Measurements from ENCODE around the gene BCAP31. TPM values are rescaled to one million over a fixed set of nuclear protein-coding genes. Genes with fewer than 3 reads are reported as not detected.
"Not testable (repeated sequence)": the region's sequence is repeated elsewhere in the genome, so short reads cannot be mapped to it uniquely, and the experiment has no call there.

Gene BCAP31
- total RNA-seq, 4 donors from 2014 or later, result 37.6 to 113 (median 74.4) TPM

DNA sequence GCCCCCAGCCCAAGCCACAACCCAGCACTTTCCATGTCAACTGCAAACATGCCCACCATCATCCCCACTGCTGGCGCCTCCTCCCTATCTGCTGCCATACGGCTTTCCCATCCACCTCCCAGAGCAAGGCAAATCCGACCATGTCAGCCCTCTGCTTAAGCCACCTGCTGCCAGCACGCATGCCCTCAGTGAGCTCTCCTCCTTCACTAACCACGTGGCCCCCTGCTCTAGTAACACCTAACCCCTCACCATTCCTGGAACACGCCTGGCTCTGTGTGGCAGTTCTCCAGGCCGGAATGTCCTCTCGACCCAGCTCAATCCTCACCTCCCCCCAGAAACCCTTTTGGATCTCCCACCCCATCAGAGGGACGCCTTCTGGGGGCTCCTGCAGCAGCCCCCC, 17.4 kb downstream of the BCAP31 start:
- DNase-seq, result no peak
- no peak overlapping the region for H3K27ac ChIP-seq
- intact Hi-C loops (cut with DNase I; ENCODE audit: low total_unique reads), result no loop called here
- peaks cover 3 to 30% (median 16%) of the 10 kb centered on the region in 4 donors for H3K4me1 ChIP-seq
- H3K36me3 ChIP-seq, result no peaks in the 10 kb centered on the region
- H3K4me3 ChIP-seq, result no peak overlapping the region
- in situ Hi-C loops (cut with MboI; ENCODE audit: low pct_ligation_motif_present in 1 of 4, low pct_unique_long_range_greater_than_20kb in 1 of 4, low sequenced_read_pairs in 3 of 4), result no loop called here
- no peaks in the 10 kb centered on the region for H3K9me3 ChIP-seq
- 68% methylated on average over 9 of the region's 9 CpGs; no CpG with 5 or more reads in 1 of the 2 donors for WGBS, 2 donors (ENCODE audit: low coverage in 1 of 2)
- H3K27me3 ChIP-seq, result no peaks in the 10 kb centered on the region
- no peak for TF ChIP-seq CTCF (IDR thresholded peaks at IDR 0.05)
- TF ChIP-seq POLR2A (IDR thresholded peaks at IDR 0.05), result no peak
- TF ChIP-seq EP300 (IDR thresholded peaks at IDR 0.05; ENCODE audit: low read depth), result no peak
- no peak for TF ChIP-seq POLR2AphosphoS5 (IDR thresholded peaks at IDR 0.05)

GRCh38 chrX:153705403-153706060, 18.7 kb downstream of the BCAP31 start:
- H3K9me3 ChIP-seq; intact Hi-C loops (cut with DNase I; ENCODE audit: low total_unique reads); DNase-seq; H3K4me3 ChIP-seq; H3K27me3 ChIP-seq; H3K36me3 ChIP-seq; in situ Hi-C loops (cut with MboI; ENCODE audit: low pct_ligation_motif_present in 1 of 4, low pct_unique_long_range_greater_than_20kb in 1 of 4, low sequenced_read_pairs in 3 of 4): not testable (repeated sequence)
- 84% methylated on average over 17 of the region's 18 CpGs; no CpG with 5 or more reads in 1 of the 2 donors for WGBS, 2 donors (ENCODE audit: low coverage in 1 of 2)
- Histone ChIP-seq H3K4me1 (peaks cover 7 to 43% (median 23%) of the 10 kb centered on the region in 4 donors), H3K27ac (peak overlapping the region in 2 of 4 donors; percentile 41 to 64)

- peak overlapping the region in 2 of 4 donors; percentile 41 to 64 for H3K27ac ChIP-seq
Observed at GRCh38 chrX:153704631-153705402, 19.4 kb downstream of the BCAP31 start.

GRCh38 chrX:153704021-153704526, 20.1 kb downstream of the BCAP31 start:
- no peaks in the 10 kb centered on the region for H3K9me3 ChIP-seq
- 84% methylated on average over 18 of the region's 18 CpGs; no CpG with 5 or more reads in 1 of the 2 donors for WGBS, 2 donors (ENCODE audit: low coverage in 1 of 2)
- no peak overlapping the region for H3K4me3 ChIP-seq
- H3K27me3 ChIP-seq, result no peaks in the 10 kb centered on the region
- DNase-seq, result no peak
- in situ Hi-C loops (cut with MboI; ENCODE audit: low pct_ligation_motif_present in 1 of 4, low pct_unique_long_range_greater_than_20kb in 1 of 4, low sequenced_read_pairs in 3 of 4), result no loop called here
- intact Hi-C loops (cut with DNase I; ENCODE audit: low total_unique reads), result no loop called here
- H3K36me3 ChIP-seq, result no peaks in the 10 kb centered on the region
- TF ChIP-seq EP300 (IDR thresholded peaks at IDR 0.05; ENCODE audit: low read depth) (no peak), CTCF (IDR thresholded peaks at IDR 0.05) (no peak), POLR2AphosphoS5 (IDR thresholded peaks at IDR 0.05) (no peak)
- peaks cover 10 to 52% (median 31%) of the 10 kb centered on the region in 4 donors for H3K4me1 ChIP-seq
- H3K27ac ChIP-seq, result peak overlapping the region in 3 of 4 donors; percentile 12 to 72 (median 64)

More at GRCh38 chrX:153704631-153705402, 19.4 kb downstream of the BCAP31 start:
- H3K4me3 ChIP-seq; DNase-seq; intact Hi-C loops (cut with DNase I; ENCODE audit: low total_unique reads); H3K9me3 ChIP-seq; in situ Hi-C loops (cut with MboI; ENCODE audit: low pct_ligation_motif_present in 1 of 4, low pct_unique_long_range_greater_than_20kb in 1 of 4, low sequenced_read_pairs in 3 of 4); H3K36me3 ChIP-seq; H3K27me3 ChIP-seq: not testable (repeated sequence)
- 74% methylated on average over 12 of the region's 12 CpGs; no CpG with 5 or more reads in 1 of the 2 donors for WGBS, 2 donors (ENCODE audit: low coverage in 1 of 2)
- peaks cover 7 to 47% (median 28%) of the 10 kb centered on the region in 4 donors for H3K4me1 ChIP-seq

- TF ChIP-seq POLR2AphosphoS5 (IDR thresholded peaks at IDR 0.05) (no peak), EP300 (IDR thresholded peaks at IDR 0.05; ENCODE audit: low read depth) (no peak), POLR2A (IDR thresholded peaks at IDR 0.05) (no peak), CTCF (IDR thresholded peaks at IDR 0.05) (no peak)
- in situ Hi-C loops (cut with MboI; ENCODE audit: low pct_ligation_motif_present in 1 of 4, low pct_unique_long_range_greater_than_20kb in 1 of 4, low sequenced_read_pairs in 3 of 4) (no loop called here), intact Hi-C loops (cut with DNase I; ENCODE audit: low total_unique reads) (no loop called here)
- Histone ChIP-seq H3K36me3 (no peaks in the 10 kb centered on the region), H3K27me3 (no peaks in the 10 kb centered on the region), H3K4me1 (peaks cover 6 to 52% (median 31%) of the 10 kb centered on the region in 4 donors), H3K9me3 (no peaks in the 10 kb centered on the region), H3K27ac (peak overlapping the region; percentile 64 to 87 (median 80)), H3K4me3 (no peak overlapping the region)
- WGBS, 2 donors (ENCODE audit: low coverage in 1 of 2), result 59% methylated on average over 14 of the region's 16 CpGs; no CpG with 5 or more reads in 1 of the 2 donors
- peak; percentile 73 for DNase-seq
Observed at GRCh38 chrX:153703036-153703370, 21.2 kb downstream of the BCAP31 start.

Measured in transverse colon (tissue), 4 donors.